ENCODE results near the gene FRAT1.
A peak's percentile ranks its signal among the peaks of the same experiment; 100 is the strongest.
"Not testable (repeated sequence)": the region's sequence is repeated elsewhere in the genome, so short reads cannot be mapped to it uniquely, and the experiment has no call there.

The FRAT1 gene

GRCh38 chr10:97318772-97319651 is at the start of gene FRAT1:
FRAT1 (plus strand) TSS chr10:97319271; CDS start chr10:97319454, 183 bp downstream.
- peak; percentile 93 for DNase-seq

GRCh38 chr10:97270523-97271154 is 48.4 kb upstream of the FRAT1 start:
- DNase-seq = no peak

- DNase-seq = no peak
Observed at GRCh38 chr10:97273700-97274099, 45.4 kb upstream of the FRAT1 start.

- no peak for DNase-seq
Observed at GRCh38 chr10:97274828-97275227, 44.2 kb upstream of the FRAT1 start.

- no peak for DNase-seq
Observed at GRCh38 chr10:97277551-97277950, 41.5 kb upstream of the FRAT1 start.

- no peak for DNase-seq
Observed at GRCh38 chr10:97278491-97278989, 40.5 kb upstream of the FRAT1 start.

GRCh38 chr10:97279121-97279815 is 39.8 kb upstream of the FRAT1 start:
- DNase-seq = no peak

- DNase-seq = no peak
Observed at GRCh38 chr10:97280783-97281182, 38.3 kb upstream of the FRAT1 start.

- DNase-seq = not testable (repeated sequence)
Observed at GRCh38 chr10:97290076-97290475, 29.0 kb upstream of the FRAT1 start.

GRCh38 chr10:97290576-97291356 is 28.3 kb upstream of the FRAT1 start:
- DNase-seq = not testable (repeated sequence)

GRCh38 chr10:97291357-97292096 is 27.5 kb upstream of the FRAT1 start:
- no peak for DNase-seq

- DNase-seq = peak; percentile 98
Observed at GRCh38 chr10:97292097-97292861, 26.8 kb upstream of the FRAT1 start, which contains the start of gene ARHGAP19. ARHGAP19 (minus strand) TSS chr10:97292637; CDS start chr10:97292627, 10 bp downstream.

- no peak for DNase-seq
Observed at GRCh38 chr10:97292862-97293198, 26.2 kb upstream of the FRAT1 start.

GRCh38 chr10:97297556-97298222 is 21.4 kb upstream of the FRAT1 start:
- no peak for DNase-seq

GRCh38 chr10:97298223-97298571 is 20.9 kb upstream of the FRAT1 start:
- no peak for DNase-seq

- DNase-seq = no peak
Observed at GRCh38 chr10:97300980-97301379, 18.1 kb upstream of the FRAT1 start.

- DNase-seq = no peak
Observed at GRCh38 chr10:97302088-97302791, 16.8 kb upstream of the FRAT1 start.

- no peak for DNase-seq
Observed at GRCh38 chr10:97307441-97307840, 11.6 kb upstream of the FRAT1 start.

GRCh38 chr10:97307866-97308780 is 10.9 kb upstream of the FRAT1 start:
- DNase-seq = no peak
